Epithelial cell of proximal tubule (primary cell): Measurements from ENCODE around the gene BEAN1. TPM values are rescaled to one million over a fixed set of nuclear protein-coding genes. Genes with fewer than 3 reads are reported as not detected.
A peak's percentile ranks its signal among the peaks of the same experiment; 100 is the strongest.

Source experiments
- DNase-seq: peaks from one replicate; pipeline ENCODE4 v3.0.0-alpha.2; 2011; ENCODE audit warnings: low read depth
- H3K4me3 ChIP-seq: 2 replicates; pipeline ENCODE4 v1.5.1; 2011; ENCODE audit warnings: low read depth, mild to moderate bottlenecking, low read length
- CTCF ChIP-seq: conservative IDR thresholded peaks from 2 replicates; pipeline ENCODE4 v1.5.1; 2012; ENCODE audit warnings: low read depth, mild to moderate bottlenecking, low read length
- total RNA-seq: library from RNA; depleted of rRNA; stranded (reverse); fragments of >200 nt; gene quantifications from 2 replicates; pipeline ENCODE4 v1.2.3, GENCODE V29; 2015

BEAN1 gene
- total RNA-seq, 1 donor from 2014 or later: 7.0 TPM

- H3K4me3 ChIP-seq: no peak overlapping the region
- no peak for DNase-seq
- TF ChIP-seq CTCF: no peak
Measured at GRCh38 chr16:66481081-66481942, 54.2 kb downstream of the BEAN1 start.

- no peak for DNase-seq
- TF ChIP-seq CTCF: no peak
Measured at GRCh38 chr16:66481943-66482390, 54.9 kb downstream of the BEAN1 start.

GRCh38 chr16:66483689-66484452, 56.8 kb downstream of the BEAN1 start:
- peak; percentile 98 for TF ChIP-seq CTCF
- DNase-seq: no peak
- H3K4me3 ChIP-seq: no peak overlapping the region

More at GRCh38 chr16:66481943-66482390, 54.9 kb downstream of the BEAN1 start:
- no peak overlapping the region for H3K4me3 ChIP-seq

- no peak overlapping the region for H3K4me3 ChIP-seq
Measured at GRCh38 chr16:66484453-66485213, 57.5 kb downstream of the BEAN1 start.

GRCh38 chr16:66485376-66485775, 58.3 kb downstream of the BEAN1 start:
- TF ChIP-seq CTCF: no peak
- no peak for DNase-seq
- H3K4me3 ChIP-seq: no peak overlapping the region

More at GRCh38 chr16:66484453-66485213, 57.5 kb downstream of the BEAN1 start:
- no peak for TF ChIP-seq CTCF
- no peak for DNase-seq

- TF ChIP-seq CTCF: no peak
- H3K4me3 ChIP-seq: no peak overlapping the region
- no peak for DNase-seq
Measured at GRCh38 chr16:66486199-66486772, 59.2 kb downstream of the BEAN1 start.
